Testis (tissue), 2 donors: ENCODE measurements around the gene IFFO2.

ENCODE experiments used
- POLR2A ChIP-seq: fragments of 450-650 bp; IDR thresholded peaks from one replicate; pipeline ENCODE4 v1.6.1; 2017; ENCODE audit warnings: antibody characterized with exemption, mild to moderate bottlenecking, moderate library complexity
- TF ChIP-seq, protein P1 (sequence below), 3 experiments: fragments of 450-650 bp in 2 of 3; fragments of 200-600 bp in 1 of 3; sonication (generic) in 1 of 3; IDR thresholded peaks; one replicate each; pipeline ENCODE4 v1.5.1; 2016 to 2019; ENCODE audit warnings: antibody characterized with exemption in 3 of 3, mild to moderate bottlenecking in 2 of 3, moderate library complexity in 1 of 3

DNA sequence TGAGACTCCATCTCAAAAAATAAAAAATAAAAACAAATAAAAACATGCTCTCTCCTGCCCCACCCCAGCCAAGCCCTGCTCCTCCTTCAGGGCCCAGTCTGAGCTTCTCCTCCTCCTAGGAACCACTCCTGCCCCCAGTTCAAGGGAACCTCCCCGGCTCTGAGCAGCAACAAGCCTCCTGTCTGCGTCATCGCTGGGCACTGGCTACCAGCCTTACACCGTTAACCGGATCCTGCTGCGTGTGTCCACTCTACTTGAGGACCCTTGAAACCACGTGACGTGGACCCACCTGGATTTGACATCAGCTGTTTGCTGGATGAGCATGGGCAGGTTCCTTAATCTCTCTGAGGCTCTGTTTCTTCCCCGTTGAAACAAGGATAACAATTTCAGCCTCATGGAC, 95.4 kb downstream of the IFFO2 start:
- TF ChIP-seq, protein P1, sequence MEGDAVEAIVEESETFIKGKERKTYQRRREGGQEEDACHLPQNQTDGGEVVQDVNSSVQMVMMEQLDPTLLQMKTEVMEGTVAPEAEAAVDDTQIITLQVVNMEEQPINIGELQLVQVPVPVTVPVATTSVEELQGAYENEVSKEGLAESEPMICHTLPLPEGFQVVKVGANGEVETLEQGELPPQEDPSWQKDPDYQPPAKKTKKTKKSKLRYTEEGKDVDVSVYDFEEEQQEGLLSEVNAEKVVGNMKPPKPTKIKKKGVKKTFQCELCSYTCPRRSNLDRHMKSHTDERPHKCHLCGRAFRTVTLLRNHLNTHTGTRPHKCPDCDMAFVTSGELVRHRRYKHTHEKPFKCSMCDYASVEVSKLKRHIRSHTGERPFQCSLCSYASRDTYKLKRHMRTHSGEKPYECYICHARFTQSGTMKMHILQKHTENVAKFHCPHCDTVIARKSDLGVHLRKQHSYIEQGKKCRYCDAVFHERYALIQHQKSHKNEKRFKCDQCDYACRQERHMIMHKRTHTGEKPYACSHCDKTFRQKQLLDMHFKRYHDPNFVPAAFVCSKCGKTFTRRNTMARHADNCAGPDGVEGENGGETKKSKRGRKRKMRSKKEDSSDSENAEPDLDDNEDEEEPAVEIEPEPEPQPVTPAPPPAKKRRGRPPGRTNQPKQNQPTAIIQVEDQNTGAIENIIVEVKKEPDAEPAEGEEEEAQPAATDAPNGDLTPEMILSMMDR (IDR thresholded peaks at IDR 0.05), result no peak
- TF ChIP-seq POLR2A, result no peak
